Activated T-cell treated with anti-CD3 and anti-CD28 coated beads, Interleukin-2, amount 50 U/mL, for 1 hour (primary cell): ENCODE results near the gene GLP1R.

Source experiments
- DNase-seq: peaks from one replicate; pipeline ENCODE4 v3.0.0-alpha.2; 2020

Gene GLP1R

GRCh38 chr6:39047434-39048327, 900 bp upstream of the GLP1R start:
- DNase-seq = no peak

- no peak for DNase-seq
These were observed 1.1 kb downstream of the GLP1R start for GRCh38 chr6:39049575-39050283.

- no peak for DNase-seq
These were observed 2.0 kb downstream of the GLP1R start for GRCh38 chr6:39050453-39051112.

- DNase-seq = no peak
These were observed 3.0 kb downstream of the GLP1R start for GRCh38 chr6:39051399-39052122.

GRCh38 chr6:39053016-39053624, 4.5 kb downstream of the GLP1R start:
- no peak for DNase-seq

GRCh38 chr6:39053854-39054576, 5.4 kb downstream of the GLP1R start:
- DNase-seq = no peak

- DNase-seq = no peak
These were observed 6.1 kb downstream of the GLP1R start for GRCh38 chr6:39054577-39055142.

GRCh38 chr6:39055661-39056060, 7.1 kb downstream of the GLP1R start:
- DNase-seq = no peak

GRCh38 chr6:39056191-39056590, 7.6 kb downstream of the GLP1R start:
- no peak for DNase-seq

GRCh38 chr6:39056681-39057080, 8.1 kb downstream of the GLP1R start:
- DNase-seq = no peak

GRCh38 chr6:39057251-39058155, 8.9 kb downstream of the GLP1R start:
- no peak for DNase-seq

GRCh38 chr6:39058471-39059147, 10.0 kb downstream of the GLP1R start:
- no peak for DNase-seq

GRCh38 chr6:39059496-39060310, 11.1 kb downstream of the GLP1R start:
- DNase-seq = no peak

GRCh38 chr6:39060467-39061160, 12.0 kb downstream of the GLP1R start:
- DNase-seq = no peak

GRCh38 chr6:39061182-39061581, 12.6 kb downstream of the GLP1R start:
- DNase-seq = no peak

- DNase-seq = no peak
These were observed 13.0 kb downstream of the GLP1R start for GRCh38 chr6:39061588-39061987.

GRCh38 chr6:39062014-39062740, 13.6 kb downstream of the GLP1R start:
- DNase-seq = no peak
